OCI-LY1 (cell line): ENCODE results near the gene HMGB4.

Experiments used
- H2AFZ ChIP-seq: fragments of 200-600 bp; sonication (generic), shearing (Covaris generic); 2 replicates; pipeline ENCODE4 v1.6.0; 2014; ENCODE audit warnings: antibody characterized with exemption, mild to moderate bottlenecking, low read length
- H3F3A ChIP-seq: fragments of 200-600 bp; sonication (generic), shearing (Covaris generic); 2 replicates; pipeline ENCODE4 v1.6.0; 2014; ENCODE audit warnings: mild to moderate bottlenecking, antibody characterized with exemption, low read length, moderate library complexity; ENCODE audit not compliant: insufficient read depth
- H3K27ac ChIP-seq: fragments of 200-600 bp; sonication (generic); 2 replicates; pipeline ENCODE4 v1.5.1; 2014; ENCODE audit warnings: low read length, mixed run types, mild to moderate bottlenecking, low read depth; ENCODE audit not compliant: poor library complexity, severe bottlenecking
- H3K27me3 ChIP-seq: fragments of 200-600 bp; sonication (generic); 2 replicates; pipeline ENCODE4 v1.6.0; 2014; ENCODE audit warnings: antibody characterized with exemption, mild to moderate bottlenecking, low read length, moderate library complexity; ENCODE audit not compliant: insufficient read depth
- H3K36me3 ChIP-seq: fragments of 200-600 bp; sonication (generic); 2 replicates; pipeline ENCODE4 v1.6.1; 2014; ENCODE audit warnings: mild to moderate bottlenecking, antibody characterized with exemption, low read length, moderate library complexity, mixed read lengths; ENCODE audit not compliant: insufficient read depth
- H3K4me1 ChIP-seq: fragments of 200-600 bp; sonication (generic); 2 replicates; pipeline ENCODE4 v1.5.1; 2014; ENCODE audit warnings: mild to moderate bottlenecking, low read length, moderate library complexity; ENCODE audit not compliant: insufficient read depth, severe bottlenecking
- H3K4me2 ChIP-seq: fragments of 200-600 bp; sonication (generic), shearing (Covaris generic); 2 replicates; pipeline ENCODE4 v1.6.1; 2014; ENCODE audit warnings: low read length
- H3K4me3 ChIP-seq: fragments of 200-600 bp; sonication (generic); 2 replicates; pipeline ENCODE4 v1.5.1; 2014; ENCODE audit warnings: low read length, low read depth, mild to moderate bottlenecking, mixed read lengths; ENCODE audit not compliant: poor library complexity, severe bottlenecking
- H3K79me2 ChIP-seq: fragments of 200-600 bp; shearing (Covaris generic); 2 replicates; pipeline ENCODE4 v1.6.1; 2016; ENCODE audit warnings: mixed run types, low read length, mixed read lengths; ENCODE audit not compliant: insufficient read depth
- H3K9ac ChIP-seq: fragments of 200-600 bp; sonication (generic), shearing (Covaris generic); 2 replicates; pipeline ENCODE4 v1.6.1; 2014; ENCODE audit warnings: mild to moderate bottlenecking, low read length, mixed read lengths
- H3K9me2 ChIP-seq: fragments of 200-600 bp; sonication (generic), shearing (Covaris generic); 2 replicates; pipeline ENCODE4 v1.6.1; 2014; ENCODE audit warnings: low read depth, mild to moderate bottlenecking, low read length, mixed read lengths
- H3K9me3 ChIP-seq: fragments of 200-600 bp; shearing (Covaris generic); 2 replicates; pipeline ENCODE4 v1.6.1; 2014; ENCODE audit warnings: low read length, mixed read lengths
- H4K20me1 ChIP-seq: fragments of 200-600 bp; sonication (generic), shearing (Covaris generic); 2 replicates; pipeline ENCODE4 v1.6.0; 2016; ENCODE audit warnings: mild to moderate bottlenecking, low read length; ENCODE audit not compliant: insufficient read depth
- CTCF ChIP-seq: fragments of 200-600 bp; sonication (generic), shearing (Covaris generic); IDR thresholded peaks from 2 replicates; pipeline ENCODE4 v1.5.1; 2017; ENCODE audit warnings: mild to moderate bottlenecking, antibody characterized with exemption, low read length, moderate library complexity, mixed read lengths
- EZH2 ChIP-seq: fragments of 200-600 bp; sonication (generic), shearing (Covaris generic); IDR thresholded peaks from 2 replicates; pipeline ENCODE4 v1.8.0; 2017; ENCODE audit warnings: borderline replicate concordance, mixed run types, mild to moderate bottlenecking, antibody characterized with exemption, low read length, moderate library complexity, mixed read lengths

The HMGB4 gene

GRCh38 chr1:33836911-33837310 lies 27.0 kb upstream of the HMGB4 start:
- H3K36me3 ChIP-seq: no peaks in the 10 kb centered on the region

GRCh38 chr1:33837635-33838034 lies 26.2 kb upstream of the HMGB4 start:
- Histone ChIP-seq H3K9ac (no peak overlapping the region), H3K9me2 (no peaks in the 10 kb centered on the region), H3K4me3 (no peak overlapping the region), H3K79me2 (no peaks in the 10 kb centered on the region), H3K27ac (no peak overlapping the region), H3K4me2 (no peak overlapping the region), H3K27me3 (no peaks in the 10 kb centered on the region), H3K36me3 (no peaks in the 10 kb centered on the region), H4K20me1 (no peaks in the 10 kb centered on the region), H3K4me1 (no peaks in the 10 kb centered on the region), H3F3A (no peaks in the 10 kb centered on the region), H3K9me3 (no peaks in the 10 kb centered on the region), H2AFZ (no peak overlapping the region)
- TF ChIP-seq EZH2: no peak
- TF ChIP-seq CTCF: no peak

More at GRCh38 chr1:33836911-33837310, 27.0 kb upstream of the HMGB4 start:
- Histone ChIP-seq H2AFZ (no peak overlapping the region), H3K4me2 (no peak overlapping the region), H3K27me3 (no peaks in the 10 kb centered on the region), H3K4me3 (no peak overlapping the region), H3K9me2 (no peaks in the 10 kb centered on the region), H3K4me1 (no peaks in the 10 kb centered on the region), H4K20me1 (no peaks in the 10 kb centered on the region), H3K27ac (no peak overlapping the region), H3K9me3 (no peaks in the 10 kb centered on the region), H3K9ac (no peak overlapping the region), H3K79me2 (no peaks in the 10 kb centered on the region), H3F3A (no peaks in the 10 kb centered on the region)
- TF ChIP-seq EZH2 (no peak), CTCF (no peak)

GRCh38 chr1:33841494-33841893 lies 22.4 kb upstream of the HMGB4 start:
- Histone ChIP-seq H3F3A (no peaks in the 10 kb centered on the region), H3K4me3 (no peak overlapping the region), H2AFZ (no peak overlapping the region), H3K27ac (no peak overlapping the region), H4K20me1 (no peaks in the 10 kb centered on the region), H3K79me2 (no peaks in the 10 kb centered on the region), H3K9me2 (no peaks in the 10 kb centered on the region), H3K27me3 (no peaks in the 10 kb centered on the region), H3K4me1 (no peaks in the 10 kb centered on the region), H3K4me2 (no peak overlapping the region), H3K9ac (no peak overlapping the region), H3K36me3 (no peaks in the 10 kb centered on the region), H3K9me3 (no peaks in the 10 kb centered on the region)
- TF ChIP-seq EZH2: no peak
- no peak for TF ChIP-seq CTCF
